ENCODE results near the gene SINHCAF. TPM values are rescaled to one million over a fixed set of nuclear protein-coding genes. Genes with fewer than 3 reads are reported as not detected.
A peak's percentile ranks its signal among the peaks of the same experiment; 100 is the strongest.
"Not testable (repeated sequence)": the region's sequence is repeated elsewhere in the genome, so short reads cannot be mapped to it uniquely, and the experiment has no call there.

SINHCAF gene
- total RNA-seq, 4 donors from 2014 or later: 1.5 to 8.6 (median 2.8) TPM

GRCh38 chr12:31259136-31259886 lies 66.6 kb downstream of the SINHCAF start:
- intact Hi-C loops (cut with DNase I; ENCODE audit: low total_unique reads) (no loop called here), in situ Hi-C loops (cut with MboI; ENCODE audit: low sequenced_read_pairs in 4 of 4) (no loop called here)
- no peak for DNase-seq
- H3K27ac ChIP-seq: no peak overlapping the region
- H3K4me1 ChIP-seq: no peaks in the 10 kb centered on the region
- H3K4me3 ChIP-seq: no peak overlapping the region
- TF ChIP-seq, protein P1, sequence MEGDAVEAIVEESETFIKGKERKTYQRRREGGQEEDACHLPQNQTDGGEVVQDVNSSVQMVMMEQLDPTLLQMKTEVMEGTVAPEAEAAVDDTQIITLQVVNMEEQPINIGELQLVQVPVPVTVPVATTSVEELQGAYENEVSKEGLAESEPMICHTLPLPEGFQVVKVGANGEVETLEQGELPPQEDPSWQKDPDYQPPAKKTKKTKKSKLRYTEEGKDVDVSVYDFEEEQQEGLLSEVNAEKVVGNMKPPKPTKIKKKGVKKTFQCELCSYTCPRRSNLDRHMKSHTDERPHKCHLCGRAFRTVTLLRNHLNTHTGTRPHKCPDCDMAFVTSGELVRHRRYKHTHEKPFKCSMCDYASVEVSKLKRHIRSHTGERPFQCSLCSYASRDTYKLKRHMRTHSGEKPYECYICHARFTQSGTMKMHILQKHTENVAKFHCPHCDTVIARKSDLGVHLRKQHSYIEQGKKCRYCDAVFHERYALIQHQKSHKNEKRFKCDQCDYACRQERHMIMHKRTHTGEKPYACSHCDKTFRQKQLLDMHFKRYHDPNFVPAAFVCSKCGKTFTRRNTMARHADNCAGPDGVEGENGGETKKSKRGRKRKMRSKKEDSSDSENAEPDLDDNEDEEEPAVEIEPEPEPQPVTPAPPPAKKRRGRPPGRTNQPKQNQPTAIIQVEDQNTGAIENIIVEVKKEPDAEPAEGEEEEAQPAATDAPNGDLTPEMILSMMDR (IDR thresholded peaks at IDR 0.05 in 4 of 5, conservative IDR thresholded peaks at IDR 0.05 in 1 of 5): no peak
- no peak for TF ChIP-seq POLR2A (IDR thresholded peaks at IDR 0.05)
- H3K27me3 ChIP-seq: no peaks in the 10 kb centered on the region
- H3K9me3 ChIP-seq: no peaks in the 10 kb centered on the region
- no peaks in the 10 kb centered on the region for H3K36me3 ChIP-seq
- no peak for ATAC-seq

- intact Hi-C loops (cut with DNase I; ENCODE audit: low total_unique reads) (no loop called here), in situ Hi-C loops (cut with MboI; ENCODE audit: low sequenced_read_pairs in 4 of 4) (no loop called here)
Measured at GRCh38 chr12:31257784-31258183, 68.2 kb downstream of the SINHCAF start.

GRCh38 chr12:31251707-31252611 lies 74.0 kb downstream of the SINHCAF start:
- intact Hi-C loops (cut with DNase I; ENCODE audit: low total_unique reads): not testable (repeated sequence)

More at GRCh38 chr12:31257784-31258183, 68.2 kb downstream of the SINHCAF start:
- H3K27me3 ChIP-seq: no peaks in the 10 kb centered on the region
- no peak overlapping the region for H3K27ac ChIP-seq
- no peak overlapping the region for H3K4me3 ChIP-seq
- no peaks in the 10 kb centered on the region for H3K9me3 ChIP-seq
- ATAC-seq: no peak
- no peaks in the 10 kb centered on the region for H3K4me1 ChIP-seq
- TF ChIP-seq, protein P1 (IDR thresholded peaks at IDR 0.05 in 4 of 5, conservative IDR thresholded peaks at IDR 0.05 in 1 of 5): no peak
- no peak for TF ChIP-seq POLR2A (IDR thresholded peaks at IDR 0.05)
- no peak for DNase-seq
- no peaks in the 10 kb centered on the region for H3K36me3 ChIP-seq

GRCh38 chr12:31250179-31250578 lies 75.8 kb downstream of the SINHCAF start:
- in situ Hi-C loops (cut with MboI; ENCODE audit: low sequenced_read_pairs in 4 of 4): no loop called here

More at GRCh38 chr12:31251707-31252611, 74.0 kb downstream of the SINHCAF start:
- TF ChIP-seq, protein P1 (IDR thresholded peaks at IDR 0.05 in 4 of 5, conservative IDR thresholded peaks at IDR 0.05 in 1 of 5): peak in 1 of 5 experiments; percentile 15
- H3K36me3 ChIP-seq; in situ Hi-C loops (cut with MboI; ENCODE audit: low sequenced_read_pairs in 4 of 4); DNase-seq; H3K4me3 ChIP-seq; H3K27me3 ChIP-seq; ATAC-seq; H3K27ac ChIP-seq; H3K9me3 ChIP-seq; H3K4me1 ChIP-seq: not testable (repeated sequence)

More at GRCh38 chr12:31250179-31250578, 75.8 kb downstream of the SINHCAF start:
- Histone ChIP-seq H3K9me3 (no peaks in the 10 kb centered on the region), H3K4me3 (no peak overlapping the region), H3K27ac (no peak overlapping the region), H3K4me1 (no peaks in the 10 kb centered on the region), H3K36me3 (no peaks in the 10 kb centered on the region), H3K27me3 (no peaks in the 10 kb centered on the region)
- ATAC-seq: no peak
- intact Hi-C loops (cut with DNase I; ENCODE audit: low total_unique reads): no loop called here
- DNase-seq: no peak
- TF ChIP-seq, protein P1 (IDR thresholded peaks at IDR 0.05 in 4 of 5, conservative IDR thresholded peaks at IDR 0.05 in 1 of 5): no peak
- TF ChIP-seq POLR2A (IDR thresholded peaks at IDR 0.05): no peak

Data from gastrocnemius medialis (tissue), 4 donors.